Embryonic facial prominence (tissue), 1 donor: ENCODE results near the gene ARL2.
"Not testable (repeated sequence)": the region's sequence is repeated elsewhere in the genome, so short reads cannot be mapped to it uniquely, and the experiment has no call there.

Experiments
- DNase-seq: peaks from one replicate; pipeline ENCODE4 v3.0.0-alpha.2; 2016; ENCODE audit errors: extremely low spot score

ARL2 gene

DNA sequence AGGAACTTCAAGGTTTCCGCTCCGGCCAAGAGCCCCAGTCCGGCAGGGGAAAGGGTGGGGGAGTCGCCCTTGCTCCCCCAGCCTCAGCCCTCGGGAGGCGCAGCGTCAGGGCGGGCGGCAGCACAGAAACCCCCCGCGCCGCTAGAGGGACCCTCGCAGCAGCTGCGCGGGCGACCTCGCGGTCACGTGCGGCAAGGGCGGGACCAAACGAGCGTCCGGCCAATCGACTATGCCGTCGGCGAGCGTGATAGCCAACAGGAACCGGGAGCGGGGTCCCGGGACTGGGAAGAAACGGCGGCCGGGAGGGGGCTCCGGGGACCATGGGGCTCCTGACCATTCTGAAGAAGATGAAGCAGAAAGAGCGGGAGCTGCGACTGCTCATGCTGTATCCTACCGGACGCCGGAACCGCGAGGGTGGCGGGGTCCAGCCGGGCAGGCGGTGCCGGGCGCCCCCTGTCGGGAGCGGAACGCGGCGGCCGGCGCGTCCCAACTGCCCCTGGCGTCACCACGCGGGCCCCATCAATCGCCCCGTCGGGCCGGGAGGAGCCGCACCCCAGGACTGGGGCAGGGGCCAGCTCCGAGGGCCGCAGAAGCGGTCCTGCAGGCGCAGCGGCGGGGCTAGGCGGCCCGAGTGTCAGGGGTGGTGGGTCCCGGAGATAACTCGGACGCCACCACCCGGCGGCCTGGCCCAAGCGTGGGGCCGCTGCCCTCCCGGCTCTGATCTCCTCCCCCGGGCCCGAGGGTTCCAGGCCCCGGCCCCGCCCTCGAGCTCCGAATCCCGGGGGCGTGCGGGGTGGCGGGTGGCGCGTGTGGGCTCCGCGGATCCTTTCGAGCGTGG, at the start of gene ARL2:
Gene ARL2, plus strand, starts transcription at position 273 of the 838 bp plus-strand sequence. Its CDS starts 48 bp downstream, at position 321.
- peak; percentile 81 for DNase-seq

DNA sequence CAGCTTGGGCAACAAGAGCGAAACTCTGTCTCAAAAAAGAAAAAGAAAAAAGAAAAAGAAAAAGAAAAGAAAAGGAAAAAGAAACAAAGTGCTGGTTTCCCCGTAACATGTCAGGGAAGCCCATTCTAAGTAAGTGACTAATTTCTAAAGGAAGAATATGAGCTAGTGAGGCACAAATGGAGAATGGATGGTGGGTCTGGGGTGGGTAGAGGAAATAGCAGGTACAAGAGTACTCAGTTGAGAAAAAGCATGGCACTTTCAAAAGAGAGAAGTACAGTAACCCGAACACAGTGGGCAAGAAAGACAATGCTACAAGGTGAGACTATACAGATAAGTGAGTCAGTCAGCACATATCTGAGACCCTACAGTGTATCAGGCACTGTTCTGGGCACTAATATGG, 46.6 kb upstream of the ARL2 start:
- DNase-seq: no peak

DNA sequence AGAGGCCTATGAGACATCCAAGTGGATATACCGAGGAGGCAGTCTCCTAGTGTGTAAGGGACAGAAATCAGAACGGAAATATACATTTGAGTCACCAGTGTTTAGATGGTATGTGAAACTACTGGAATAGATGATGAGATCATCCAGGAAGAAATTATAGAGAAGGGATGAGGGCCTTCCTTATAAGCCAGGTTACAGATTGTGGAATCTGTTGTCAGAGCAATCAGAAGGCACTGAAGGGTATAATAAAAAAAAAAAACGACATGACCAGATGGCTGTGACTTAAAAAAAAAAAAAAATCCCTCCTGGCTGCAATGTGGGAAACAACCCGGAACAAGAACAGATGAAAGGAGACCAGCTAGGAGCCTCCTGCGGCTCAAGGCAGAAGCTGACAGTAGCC, 44.8 kb upstream of the ARL2 start:
- DNase-seq: no peak

DNA sequence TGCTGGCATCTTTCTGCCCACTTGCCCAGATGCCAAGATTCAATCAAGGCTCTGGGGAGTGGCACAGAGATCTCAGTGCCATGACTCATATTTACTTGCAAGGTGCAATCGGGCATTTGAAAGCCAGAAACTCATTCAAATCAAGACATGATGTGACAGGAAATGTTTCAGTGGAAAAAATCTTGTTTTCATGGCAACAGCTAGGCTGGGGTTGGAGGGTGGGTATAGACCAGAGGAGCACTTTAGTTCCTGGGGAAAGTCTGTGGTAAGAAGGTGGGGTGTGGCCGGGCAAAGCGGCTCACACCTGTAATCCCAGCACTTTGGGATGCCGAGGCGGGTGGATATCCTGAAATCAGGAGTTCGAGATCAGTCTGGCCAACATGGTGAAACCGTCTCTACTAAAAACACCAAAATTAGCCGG, 43.2 kb upstream of the ARL2 start:
- no peak for DNase-seq

DNA sequence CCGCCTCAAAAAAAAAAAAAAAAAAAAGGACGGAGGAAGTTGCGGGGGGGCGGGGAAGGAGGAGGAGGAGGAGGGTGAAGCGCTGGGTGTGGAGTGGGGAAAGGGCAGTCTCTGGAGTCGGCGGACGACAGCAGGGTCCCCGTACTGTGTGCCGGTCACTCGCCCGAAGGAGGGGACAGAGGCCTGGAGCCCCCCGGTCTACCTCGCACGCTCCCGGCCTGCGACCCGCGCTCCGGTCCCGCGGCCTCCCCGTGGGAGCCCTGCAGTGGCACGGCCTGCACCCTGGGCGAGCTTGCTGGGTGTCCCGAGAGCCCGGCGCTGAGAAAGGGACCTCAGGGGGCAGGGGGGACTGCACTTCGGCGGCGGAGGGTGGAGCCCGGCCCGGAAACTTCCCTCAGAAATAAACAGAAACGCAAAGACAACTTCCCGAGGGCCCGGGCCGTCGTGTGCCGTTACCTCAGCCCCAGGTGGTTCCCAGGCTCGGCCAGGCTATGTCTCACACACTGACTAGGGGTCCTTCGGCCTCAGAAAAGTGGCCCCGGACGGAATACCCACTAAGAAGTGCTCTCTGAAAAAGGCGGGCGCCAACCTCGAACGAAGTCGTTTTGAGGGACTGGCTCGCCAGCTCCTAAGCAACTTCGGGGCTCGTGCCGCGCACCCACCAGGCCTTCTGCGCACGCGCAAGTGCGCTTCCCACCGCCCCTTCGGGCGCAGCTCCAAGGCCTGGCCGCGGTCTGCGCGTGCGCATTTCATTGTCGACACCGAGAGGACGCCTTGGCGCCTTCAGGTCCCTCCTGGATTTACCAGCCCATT, 42.3 kb upstream of the ARL2 start, which contains the start of gene MAJIN:
Gene MAJIN, minus strand, starts transcription at position 688 of the 813 bp plus-strand sequence. CDS start 12,703 bp downstream, outside the sequence.
- DNase-seq: no peak

DNA sequence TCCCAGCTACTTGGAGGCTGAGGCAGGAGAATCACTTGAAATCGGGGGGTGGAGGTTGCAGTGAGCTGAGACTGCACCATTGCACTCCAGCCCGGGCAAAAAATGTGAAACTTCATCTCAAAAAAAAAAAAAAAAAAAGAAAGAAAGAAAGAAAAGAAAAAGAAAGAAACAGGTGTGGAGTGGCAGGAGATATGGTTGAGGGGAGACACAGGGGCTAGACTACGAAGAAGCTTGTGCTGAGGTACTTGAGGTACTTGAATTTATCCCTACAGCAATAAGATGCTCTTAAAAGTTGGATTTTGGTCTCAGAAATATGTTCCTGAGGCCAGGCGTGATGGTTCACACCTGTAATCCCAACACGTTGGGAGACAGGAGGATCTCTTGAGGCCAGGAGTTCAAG, 39.8 kb upstream of the ARL2 start:
- DNase-seq: no peak

DNA sequence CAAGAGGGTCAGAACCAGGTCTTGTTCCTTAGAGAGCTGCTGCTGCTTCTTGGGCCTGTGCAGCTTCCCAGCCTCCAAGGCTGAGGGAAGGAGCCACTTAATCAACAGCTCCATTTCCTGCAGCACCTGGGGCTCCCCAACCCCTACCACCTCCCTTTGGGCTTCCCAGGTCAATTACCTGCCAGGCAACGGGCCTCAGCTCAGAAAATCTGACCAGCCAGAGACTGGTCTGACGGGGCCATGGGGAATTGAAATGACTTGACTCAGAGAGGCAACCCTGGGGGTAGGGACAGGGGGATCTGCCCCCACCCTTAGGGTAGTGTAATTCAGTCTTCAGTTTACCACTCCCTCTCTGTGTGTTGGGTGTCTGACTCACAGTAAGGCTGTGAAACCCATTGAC, 37.3 kb upstream of the ARL2 start:
- DNase-seq: no peak

DNA sequence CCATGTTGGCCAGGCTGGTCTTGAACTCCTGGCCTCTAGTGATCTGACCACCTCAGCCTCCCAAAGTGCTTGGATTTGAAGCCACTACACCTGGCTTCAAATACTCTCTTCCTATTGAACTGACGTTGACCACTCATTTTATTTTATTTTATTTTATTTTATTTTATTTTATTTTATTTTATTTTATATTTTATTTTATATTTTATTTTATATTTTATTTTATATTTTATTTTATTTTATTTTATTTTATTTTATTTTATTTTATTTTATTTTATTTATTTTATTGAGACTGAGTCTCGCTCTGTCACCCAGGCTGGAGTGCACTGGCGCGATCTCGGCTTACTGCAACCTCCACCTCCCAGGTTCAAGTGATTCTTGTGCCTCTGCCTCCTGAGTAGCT, 30.6 kb upstream of the ARL2 start:
- DNase-seq: not testable (repeated sequence)

DNA sequence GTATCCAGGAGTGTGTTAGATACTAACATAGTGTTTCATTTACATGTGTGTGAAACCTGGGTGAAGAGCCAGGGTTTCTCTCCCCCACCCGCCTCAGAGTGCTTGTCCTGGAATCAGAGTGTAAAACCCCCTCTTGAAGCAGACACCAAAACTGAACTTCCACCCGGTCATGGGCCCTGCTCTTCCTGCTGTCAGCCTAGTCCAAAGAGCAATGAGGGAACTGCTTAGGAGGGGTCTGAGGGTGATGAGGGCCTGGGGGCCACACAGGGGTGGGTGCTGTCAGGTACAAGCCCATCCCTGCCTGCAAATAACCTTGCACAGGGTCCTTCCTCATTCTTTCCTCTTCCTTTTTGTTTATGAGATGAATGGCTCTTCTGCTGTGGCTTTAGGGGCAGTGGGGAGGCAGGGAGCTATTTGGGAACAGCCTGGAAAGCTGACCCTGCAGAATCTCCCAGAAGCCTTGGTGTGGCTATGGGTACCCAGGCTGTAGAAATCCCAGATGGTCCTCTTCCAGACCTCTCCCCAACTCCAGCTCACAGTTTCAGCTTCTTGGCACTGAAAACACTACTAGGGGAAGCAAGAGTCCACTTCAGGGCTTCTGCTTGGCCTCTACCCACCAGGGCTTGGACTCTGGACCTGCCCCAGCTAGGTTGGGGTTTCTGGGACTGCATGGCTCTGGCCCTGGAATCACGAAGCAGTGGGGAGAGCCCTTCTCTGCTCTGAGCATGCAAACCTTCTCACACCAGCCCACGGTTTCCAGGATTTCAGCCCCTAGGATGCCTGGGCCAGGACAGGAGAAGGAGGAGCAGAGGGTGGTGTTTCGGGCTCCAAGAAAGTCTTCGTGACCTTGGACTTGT, 25.7 kb upstream of the ARL2 start:
- no peak for DNase-seq

DNA sequence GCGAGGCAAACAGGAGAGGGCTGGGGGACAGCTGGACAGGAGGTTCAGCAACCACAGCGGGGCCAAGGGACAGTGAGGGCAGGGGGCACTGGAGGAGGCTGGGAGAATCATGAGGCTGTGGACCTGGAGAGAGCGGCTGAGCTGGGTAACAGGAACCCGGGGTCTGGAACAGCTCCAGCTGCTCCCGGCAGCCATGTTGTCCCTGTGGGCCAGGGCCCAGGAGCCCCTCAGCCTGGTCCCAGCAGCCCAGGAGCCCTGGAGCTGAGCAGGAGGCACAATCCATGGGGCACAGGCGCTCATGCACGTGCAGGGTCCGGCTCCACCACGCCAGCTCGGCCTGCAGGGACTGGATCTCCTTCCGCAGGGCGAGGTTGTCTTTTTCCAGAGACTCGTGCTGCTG, 24.5 kb upstream of the ARL2 start:
- no peak for DNase-seq

DNA sequence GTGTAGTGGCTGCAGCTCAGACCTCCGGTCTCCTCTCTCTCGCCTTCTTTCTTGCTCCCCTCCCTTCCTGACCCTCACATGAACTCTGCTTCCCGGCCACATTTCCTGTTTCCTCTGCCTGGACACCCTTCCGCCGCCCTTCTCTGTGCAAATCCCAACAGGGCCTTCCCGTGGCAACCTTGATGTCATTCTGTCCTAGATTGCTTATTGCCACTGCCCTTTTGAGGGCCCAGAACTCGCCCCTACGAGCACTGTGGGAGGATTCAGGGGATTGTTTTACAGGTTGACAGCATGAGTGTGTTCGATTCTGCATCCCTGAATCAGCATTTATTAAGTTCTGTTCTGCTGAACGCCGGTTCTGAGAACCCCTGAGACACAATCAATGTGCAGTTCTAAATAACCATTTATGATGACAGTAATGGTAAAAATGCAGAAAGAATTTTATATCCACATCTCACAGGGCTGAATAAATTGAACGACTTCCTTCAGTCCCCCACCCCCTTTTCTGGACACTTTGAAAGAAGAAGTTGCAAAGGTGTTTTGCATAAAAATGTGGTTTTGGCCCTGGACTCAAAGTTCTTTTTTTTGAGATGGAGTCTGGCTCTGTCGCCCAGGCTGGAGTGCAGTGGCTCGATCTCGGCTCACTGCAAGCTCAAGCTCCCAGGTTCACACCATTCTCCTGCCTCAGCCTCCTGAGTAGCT, 23.6 kb upstream of the ARL2 start:
- no peak for DNase-seq

DNA sequence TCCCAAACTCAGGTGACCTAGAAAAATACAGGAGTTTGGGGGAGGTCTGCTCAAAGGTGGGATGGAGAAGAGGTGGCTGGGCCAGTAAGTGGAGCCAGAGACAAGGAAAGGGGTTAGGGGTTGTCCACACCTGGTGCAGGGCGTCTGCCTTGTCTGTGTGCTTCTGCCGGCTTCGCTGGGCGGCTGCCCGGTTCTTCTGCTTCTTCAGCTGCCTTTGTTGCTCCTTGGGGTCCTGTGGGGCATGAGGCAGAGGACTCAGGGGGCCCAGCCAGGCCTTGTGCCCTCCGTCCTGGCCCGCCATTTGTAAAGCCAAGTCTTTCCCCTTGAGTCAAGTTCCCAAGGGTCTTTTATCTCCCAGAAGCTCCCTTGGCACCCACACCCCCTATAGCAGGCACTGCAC, 19.6 kb upstream of the ARL2 start:
- no peak for DNase-seq

DNA sequence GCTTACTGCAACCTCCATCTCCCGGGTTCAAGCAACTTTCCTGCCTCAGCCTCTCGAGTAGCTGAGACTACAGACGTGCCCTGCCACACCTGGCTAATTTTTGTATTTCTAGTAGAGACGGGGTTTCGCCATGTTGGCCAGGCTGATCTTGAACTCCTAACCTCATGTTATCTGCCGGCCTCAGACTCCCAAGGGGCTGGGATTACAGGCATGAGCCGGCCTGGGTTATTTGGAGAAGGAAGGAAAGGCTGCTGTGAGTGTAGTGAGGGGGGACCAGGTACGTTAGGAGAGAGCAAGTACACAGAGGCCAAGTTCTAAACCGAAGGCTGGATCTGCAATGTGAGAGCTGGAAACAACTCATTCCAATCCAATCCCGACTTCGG, 17.6 kb upstream of the ARL2 start:
- no peak for DNase-seq

DNA sequence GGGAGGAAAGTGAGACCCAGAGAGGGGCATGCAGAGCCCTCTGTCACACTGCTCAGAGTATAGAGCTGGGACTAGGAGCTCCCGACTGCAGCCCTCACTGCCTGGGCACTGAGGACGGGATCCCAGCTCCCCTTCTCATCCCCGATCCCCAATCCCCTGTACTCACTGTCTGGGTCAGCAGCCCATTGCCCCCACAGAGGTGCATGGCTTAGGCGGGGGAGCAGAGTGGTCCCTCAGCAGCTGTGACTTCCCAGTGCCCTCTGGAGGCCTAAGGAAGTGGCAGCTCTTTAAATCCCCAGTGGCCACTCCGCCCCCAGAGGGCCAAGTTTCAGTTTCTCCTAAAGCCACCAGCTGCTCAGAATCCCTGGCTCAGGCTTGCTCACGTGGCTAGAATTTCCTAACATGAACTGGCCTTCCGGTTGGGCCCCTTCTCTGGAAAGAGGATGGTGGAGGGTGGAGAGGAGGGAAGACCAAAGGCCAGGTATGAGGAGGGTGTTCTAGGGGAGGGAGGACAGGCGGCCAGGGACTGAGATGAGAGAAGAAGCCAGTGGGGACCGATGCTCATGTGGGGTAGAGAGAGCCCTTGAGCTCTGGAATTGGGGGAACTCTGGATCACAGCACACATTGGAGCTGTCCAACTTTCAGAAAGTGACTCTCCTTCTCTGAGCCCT, 17.1 kb upstream of the ARL2 start, which contains the start of gene BATF2:
Gene BATF2, minus strand, starts transcription at position 262 of the 671 bp plus-strand sequence. Its CDS starts 57 bp downstream, at position 205.
- DNase-seq: no peak

DNA sequence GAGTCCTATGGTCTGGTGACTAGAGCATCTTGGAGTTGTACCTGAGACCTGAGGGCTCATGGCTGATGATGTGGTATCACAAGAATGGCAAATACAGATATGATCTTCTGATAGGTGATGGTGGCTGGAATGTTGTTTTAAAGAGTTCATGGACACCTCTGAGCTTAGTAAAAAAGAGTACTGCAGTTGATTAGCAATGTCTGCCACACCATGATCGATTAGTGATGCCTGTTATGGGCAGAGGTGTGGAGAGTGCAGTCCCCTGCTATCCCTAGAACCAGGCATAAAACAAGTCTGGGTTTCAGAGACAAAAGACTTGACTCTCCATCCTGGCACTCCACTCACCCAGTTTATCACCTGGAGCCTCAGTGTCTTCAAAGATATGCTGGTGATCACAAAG, 15.8 kb upstream of the ARL2 start:
- DNase-seq: no peak

DNA sequence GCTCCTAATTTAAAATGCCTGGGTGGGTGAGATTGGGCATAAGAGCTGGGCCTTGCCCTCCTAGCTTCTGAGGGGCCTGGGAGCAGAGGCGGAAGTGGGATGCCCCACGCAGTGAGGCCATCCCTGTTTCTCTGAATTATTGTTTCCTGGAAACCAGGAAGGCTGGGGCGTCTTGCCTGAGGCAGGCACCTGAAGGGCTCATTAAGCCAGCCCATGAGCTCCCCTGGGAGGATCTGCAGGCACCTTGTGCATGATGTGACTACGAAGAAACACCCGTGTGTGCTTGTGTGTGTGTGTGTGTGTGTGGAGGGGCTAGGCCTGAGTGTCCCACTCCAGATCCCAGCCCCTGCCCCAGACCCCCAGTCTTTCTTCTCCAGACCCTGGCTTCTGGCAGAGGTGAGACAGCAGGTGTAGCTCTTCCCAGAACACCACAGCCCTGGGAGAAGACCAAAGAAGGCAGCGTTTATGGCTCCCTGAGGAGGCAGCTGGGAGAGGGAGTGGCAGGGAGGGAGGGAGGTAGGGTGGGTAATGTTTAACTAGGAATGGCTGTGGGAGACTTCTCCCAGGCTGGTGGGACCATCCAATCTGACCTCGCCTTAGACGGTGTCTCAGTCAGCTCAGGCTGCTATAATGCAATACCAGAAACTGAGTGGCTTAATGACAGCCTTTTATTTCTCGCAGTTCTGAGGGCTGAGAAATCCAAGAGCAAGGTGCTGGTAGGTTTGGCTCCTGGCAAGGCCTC, 15.1 kb upstream of the ARL2 start:
- DNase-seq: no peak

DNA sequence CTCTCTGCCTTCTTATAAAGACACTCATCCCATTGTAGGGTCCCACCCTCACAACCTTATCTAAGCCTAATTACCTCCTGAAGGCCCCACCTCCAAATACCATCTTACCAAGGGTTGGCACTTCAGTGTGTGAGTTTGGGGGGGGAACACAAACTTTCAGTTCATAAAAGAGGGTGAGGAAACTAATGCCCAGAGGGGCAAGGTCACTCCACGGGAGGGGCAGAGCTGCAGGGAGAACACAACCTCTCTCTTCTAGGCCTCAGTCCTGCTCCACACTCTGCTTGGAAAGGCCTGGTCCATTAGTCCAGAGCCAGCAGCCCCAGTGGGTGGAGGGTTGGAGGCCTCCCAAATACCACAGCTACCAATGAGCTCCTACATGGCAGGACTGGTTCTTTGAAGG, 14.5 kb upstream of the ARL2 start:
- no peak for DNase-seq

DNA sequence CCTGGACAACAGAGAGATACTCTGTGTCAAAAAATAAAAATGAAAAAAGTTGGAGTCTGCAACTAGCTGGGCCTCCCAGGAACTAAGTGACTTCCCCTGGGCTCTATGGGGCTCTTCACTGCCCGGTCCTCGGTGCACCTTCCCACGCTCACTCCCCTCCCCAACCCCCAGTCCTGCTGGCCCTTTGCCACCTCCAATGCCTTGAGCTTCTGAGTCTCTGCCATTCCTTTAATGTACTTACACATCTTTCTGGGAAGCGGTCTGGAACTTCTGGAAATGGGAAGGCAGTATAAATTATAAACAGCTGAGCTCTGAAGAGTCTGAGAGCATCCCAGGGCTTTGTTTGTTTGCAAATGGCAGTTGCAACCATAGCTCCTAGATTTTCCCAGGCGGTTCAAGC, 11.3 kb upstream of the ARL2 start:
- DNase-seq: no peak

DNA sequence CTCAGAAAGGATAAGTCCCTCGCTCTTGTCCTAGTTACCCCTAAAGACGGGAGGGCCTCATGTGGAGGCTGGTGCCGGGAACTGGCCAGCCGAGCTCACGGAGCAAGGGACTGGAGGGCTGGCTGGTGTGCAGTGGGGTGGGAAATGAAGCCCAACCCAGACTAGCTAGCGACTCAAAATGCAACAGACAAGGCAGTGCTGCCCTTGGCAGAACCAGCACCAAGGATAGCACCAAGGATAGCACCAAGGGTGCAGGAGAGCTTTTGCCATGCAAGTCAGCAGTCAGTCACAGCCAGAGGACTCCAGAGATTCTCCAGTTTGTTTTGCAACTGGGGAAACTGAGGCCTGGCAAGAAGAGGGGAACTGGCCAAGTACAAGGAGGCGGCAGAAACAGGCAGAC, 10.7 kb upstream of the ARL2 start:
- no peak for DNase-seq

DNA sequence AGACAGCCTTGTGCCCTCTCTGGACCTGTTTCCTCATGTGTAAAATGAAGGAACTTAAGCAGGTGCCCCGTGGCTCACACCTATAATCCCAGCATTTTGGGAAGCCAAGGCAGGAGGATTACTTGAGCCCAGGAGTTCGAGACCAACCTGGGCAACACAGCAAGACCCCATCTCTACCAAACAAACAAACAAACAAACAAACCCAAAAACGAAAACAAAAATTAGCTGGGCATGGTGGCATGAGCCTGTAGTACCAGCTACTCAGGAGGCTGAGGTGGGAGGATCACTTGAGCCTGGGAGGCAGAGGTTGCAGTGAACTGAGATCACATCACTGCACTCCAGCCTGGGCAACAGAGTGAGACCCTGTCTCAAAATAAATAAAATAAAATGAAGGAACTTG, 10.0 kb upstream of the ARL2 start:
- DNase-seq: not testable (repeated sequence)
